ENCODE results near the gene CACNB2.
A peak's percentile ranks its signal among the peaks of the same experiment; 100 is the strongest.

DNA sequence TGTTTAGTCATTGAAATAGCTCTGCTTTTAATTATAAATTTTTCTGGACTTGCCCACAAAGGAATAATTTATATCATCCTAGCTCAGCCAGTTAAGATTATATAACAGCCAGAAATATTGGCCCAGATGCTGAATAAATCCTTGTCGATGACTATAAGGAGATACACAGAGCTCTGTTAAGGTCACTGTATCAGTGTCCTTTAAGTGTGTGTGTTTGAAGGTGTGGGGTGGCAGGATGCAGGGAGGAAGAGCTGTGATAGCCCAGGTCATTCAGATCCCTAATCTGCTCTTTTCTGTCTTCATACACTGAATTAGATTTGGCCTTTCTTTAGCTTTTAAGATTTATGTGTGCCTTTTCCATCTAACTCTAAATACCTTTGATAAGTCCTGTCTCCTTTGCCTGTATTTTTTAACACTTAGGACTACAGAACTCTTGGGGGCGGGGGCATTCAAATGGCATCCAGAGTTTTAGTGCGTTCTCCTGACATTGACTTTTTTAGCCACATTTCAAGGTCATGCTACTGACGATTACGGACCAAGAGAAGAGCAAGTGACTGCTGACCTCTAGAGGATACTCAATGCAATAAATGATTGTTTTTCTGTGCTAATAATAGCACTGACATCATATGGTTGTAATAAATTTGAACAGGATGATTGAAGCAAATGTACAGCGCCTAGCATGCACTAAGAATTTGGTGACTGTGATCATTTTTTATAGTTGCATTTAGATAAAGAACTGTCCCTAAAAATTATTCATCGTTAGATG lies 172.3 kb downstream of the CACNB2 start:
- TF ChIP-seq CTCF (IDR thresholded peaks at IDR 0.05) (peak; percentile 69), POLR2AphosphoS5 (IDR thresholded peaks at IDR 0.05; ENCODE audit: low read depth, low read length) (no peak), REST (IDR thresholded peaks at IDR 0.05; ENCODE audit: insufficient read depth in 1 of 2, low read depth in 2 of 2, low read length in 1 of 2) (no peak)

Measured in Panc1 (cell line).